Neural progenitor cell (in vitro differentiated cells): Measurements from ENCODE around the gene INTS15. TPM values are rescaled to one million over a fixed set of nuclear protein-coding genes. Genes with fewer than 3 reads are reported as not detected.

ENCODE experiments used
- DNase-seq: peaks from one replicate; pipeline ENCODE4 v3.0.0-alpha.2; 2016; ENCODE audit warnings: low spot score
- H2AFZ ChIP-seq: fragments of 200-600 bp; sonication (generic); replicated peaks from 2 replicates; pipeline ENCODE4 v1.6.1; 2016; ENCODE audit warnings: antibody characterized with exemption
- H3F3A ChIP-seq: fragments of 200-600 bp; sonication (generic); 2 replicates; pipeline ENCODE4 v1.6.1; 2016; ENCODE audit warnings: antibody characterized with exemption, low read depth
- H3K27ac ChIP-seq: fragments of 200-600 bp; sonication (generic); 2 replicates; pipeline ENCODE4 v1.5.1; 2016; ENCODE audit warnings: mild to moderate bottlenecking
- H3K27me3 ChIP-seq: fragments of 200-600 bp; sonication (generic); 2 replicates; pipeline ENCODE4 v1.6.1; 2016; ENCODE audit warnings: mild to moderate bottlenecking, moderate library complexity
- H3K36me3 ChIP-seq: fragments of 200-600 bp; sonication (generic); 2 replicates; pipeline ENCODE4 v1.5.1; 2016
- H3K4me1 ChIP-seq: fragments of 200-600 bp; sonication (generic); 2 replicates; pipeline ENCODE4 v1.6.1; 2016; ENCODE audit warnings: mixed run types
- H3K4me2 ChIP-seq: fragments of 200-600 bp; sonication (generic); 2 replicates; pipeline ENCODE4 v1.6.1; 2016
- H3K4me3 ChIP-seq: fragments of 200-600 bp; sonication (generic); 2 replicates; pipeline ENCODE4 v1.5.1; 2016
- H3K79me2 ChIP-seq: fragments of 200-600 bp; sonication (generic); 2 replicates; pipeline ENCODE4 v1.6.1; 2016; ENCODE audit warnings: low read depth
- H3K9ac ChIP-seq: fragments of 200-600 bp; sonication (generic); 2 replicates; pipeline ENCODE4 v1.6.1; 2016
- H3K9me3 ChIP-seq: fragments of 200-600 bp; sonication (generic); 2 replicates; pipeline ENCODE4 v1.5.1; 2016; ENCODE audit warnings: low read depth
- H4K20me1 ChIP-seq: fragments of 200-600 bp; sonication (generic); 2 replicates; pipeline ENCODE4 v1.6.1; 2016; ENCODE audit warnings: low read depth
- H3K27ac Mint-ChIP-seq: 3 replicates; pipeline ENCODE4 v1.8.0; 2021; ENCODE audit warnings: mixed read lengths
- H3K27me3 Mint-ChIP-seq: 2 replicates; pipeline ENCODE4 v1.8.0; 2022; ENCODE audit warnings: low read depth, mild to moderate bottlenecking, inconsistent platforms, moderate library complexity, mixed read lengths; ENCODE audit not compliant: insufficient read depth
- H3K36me3 Mint-ChIP-seq: 3 replicates; pipeline ENCODE4 v1.8.0; 2021; ENCODE audit warnings: mixed read lengths
- H3K4me1 Mint-ChIP-seq: 3 replicates; pipeline ENCODE4 v1.8.0; 2021; ENCODE audit warnings: mixed read lengths
- H3K4me3 Mint-ChIP-seq: 3 replicates; pipeline ENCODE4 v1.8.0; 2021; ENCODE audit warnings: mild to moderate bottlenecking, moderate library complexity, mixed read lengths
- H3K9me3 Mint-ChIP-seq: 3 replicates; pipeline ENCODE4 v1.8.0; 2020; ENCODE audit warnings: mixed read lengths
- CTCF ChIP-seq: fragments of 200-600 bp; sonication (generic); IDR thresholded peaks from 2 replicates; pipeline ENCODE4 v1.5.1; 2017; ENCODE audit warnings: antibody characterized with exemption, mild to moderate bottlenecking
- EZH2 ChIP-seq: fragments of 200-600 bp; sonication (generic); IDR thresholded peaks from 2 replicates; pipeline ENCODE4 v1.6.1; 2017; ENCODE audit warnings: antibody characterized with exemption, mild to moderate bottlenecking, moderate library complexity
- EZH2phosphoT487 ChIP-seq: fragments of 200-600 bp; sonication (generic); IDR thresholded peaks from 2 replicates; pipeline ENCODE4 v1.6.1; 2017; ENCODE audit warnings: antibody characterized with exemption
- total RNA-seq: library from RNA; depleted of rRNA; stranded (reverse); fragments of >200 nt; gene quantifications from 2 replicates; pipeline ENCODE4 v1.2.3, GENCODE V29; 2015; ENCODE audit warnings: low replicate concordance

INTS15 gene
- total RNA-seq, 1 donor from 2014 or later, result 13.7 TPM

GRCh38 chr7:6613706-6614105 is 23.9 kb downstream of the INTS15 start:
- H3K4me3 Mint-ChIP-seq, result peak overlapping the region; percentile 68
- H3K9me3 Mint-ChIP-seq, result no peaks in the 10 kb centered on the region
- no peaks in the 10 kb centered on the region for H4K20me1 ChIP-seq
- H2AFZ ChIP-seq, result no peak overlapping the region
- peaks cover 19% of the 10 kb centered on the region for H3F3A ChIP-seq
- no peak overlapping the region for H3K4me3 ChIP-seq
- H3K36me3 Mint-ChIP-seq, result peaks cover 4% of the 10 kb centered on the region
- H3K27me3 Mint-ChIP-seq, result peaks cover 9% of the 10 kb centered on the region
- H3K79me2 ChIP-seq, result no peaks in the 10 kb centered on the region
- H3K27ac Mint-ChIP-seq, result no peak overlapping the region
- H3K9ac ChIP-seq, result no peak overlapping the region
- H3K36me3 ChIP-seq, result no peaks in the 10 kb centered on the region
- TF ChIP-seq EZH2 (no peak), EZH2phosphoT487 (no peak), CTCF (no peak)
- no peaks in the 10 kb centered on the region for H3K27me3 ChIP-seq
- no peak for DNase-seq
- no peaks in the 10 kb centered on the region for H3K9me3 ChIP-seq
- no peak overlapping the region for H3K4me2 ChIP-seq
- no peak overlapping the region for H3K27ac ChIP-seq
- peaks cover 8% of the 10 kb centered on the region for H3K4me1 ChIP-seq
- peaks cover 9% of the 10 kb centered on the region for H3K4me1 Mint-ChIP-seq

- Histone ChIP-seq H3K79me2 (no peaks in the 10 kb centered on the region), H3K4me2 (peak within 1 kb of the TSS; percentile 100), H2AFZ (peak within 1 kb of the TSS; percentile 100), H3K27me3 (no peaks in the 10 kb centered on the region), H3K9ac (peak within 1 kb of the TSS; percentile 68), H3K4me3 (peak within 1 kb of the TSS; percentile 95), H3K4me1 (peaks cover 8% of the 10 kb centered on the region), H4K20me1 (no peaks in the 10 kb centered on the region), H3K36me3 (no peaks in the 10 kb centered on the region), H3K9me3 (no peaks in the 10 kb centered on the region), H3F3A (peaks cover 19% of the 10 kb centered on the region), H3K27ac (no peak within 1 kb of the TSS)
- peak within 1 kb of the TSS; percentile 86 for H3K4me3 Mint-ChIP-seq
- peaks cover 9% of the 10 kb centered on the region for H3K4me1 Mint-ChIP-seq
- H3K27ac Mint-ChIP-seq, result peak within 1 kb of the TSS; percentile 12
- H3K27me3 Mint-ChIP-seq, result peaks cover 10% of the 10 kb centered on the region
- TF ChIP-seq EZH2phosphoT487, result no peak
- peak; percentile 30 for TF ChIP-seq EZH2
- peak; percentile 6 for TF ChIP-seq CTCF
- peaks cover 7% of the 10 kb centered on the region for H3K36me3 Mint-ChIP-seq
- H3K9me3 Mint-ChIP-seq, result no peaks in the 10 kb centered on the region
- peak; percentile 77 for DNase-seq
Observed at GRCh38 chr7:6614953-6615722, 25.3 kb downstream of the INTS15 start, which contains the start of gene ZNF853. Gene ZNF853, plus strand, starts transcription at chr7:6615610. Its CDS starts 565 bp downstream, at chr7:6616175.

GRCh38 chr7:6615723-6616555 is 26.1 kb downstream of the INTS15 start:
- peak overlapping the region; percentile 79 for H3K4me3 Mint-ChIP-seq
- H3K36me3 ChIP-seq, result no peaks in the 10 kb centered on the region
- H3K27ac ChIP-seq, result no peak overlapping the region
- H3K79me2 ChIP-seq, result no peaks in the 10 kb centered on the region
- no peaks in the 10 kb centered on the region for H4K20me1 ChIP-seq
- peak overlapping the region; percentile 68 for H3K9ac ChIP-seq
- H3K27me3 Mint-ChIP-seq, result peaks cover 11% of the 10 kb centered on the region
- H2AFZ ChIP-seq, result no peak overlapping the region
- peaks cover 8% of the 10 kb centered on the region for H3K4me1 ChIP-seq
- H3K4me2 ChIP-seq, result peak overlapping the region; percentile 80
- peak; percentile 45 for DNase-seq
- peak overlapping the region; percentile 81 for H3K4me3 ChIP-seq
- H3F3A ChIP-seq, result peaks cover 19% of the 10 kb centered on the region
- peaks cover 7% of the 10 kb centered on the region for H3K36me3 Mint-ChIP-seq
- H3K27ac Mint-ChIP-seq, result no peak overlapping the region
- H3K9me3 Mint-ChIP-seq, result no peaks in the 10 kb centered on the region
- H3K27me3 ChIP-seq, result no peaks in the 10 kb centered on the region
- peaks cover 9% of the 10 kb centered on the region for H3K4me1 Mint-ChIP-seq
- no peaks in the 10 kb centered on the region for H3K9me3 ChIP-seq
- TF ChIP-seq EZH2 (no peak), CTCF (no peak), EZH2phosphoT487 (no peak)
